K562 treated with DMSO at 1 percent for 48 hours (cell line): ENCODE measurements around the gene LOXHD1. TPM values are rescaled to one million over a fixed set of nuclear protein-coding genes. Genes with fewer than 3 reads are reported as not detected.

Experiments used
- total RNA-seq: library from RNA; unstranded; fragments of 300-600 nt; gene quantifications from 2 replicates; pipeline ENCODE4 v1.2.3, GENCODE V29; 2022; ENCODE audit warnings: low replicate concordance; ENCODE audit errors: extremely low read depth

Gene LOXHD1
- total RNA-seq = not detected in 2 replicates

DNA sequence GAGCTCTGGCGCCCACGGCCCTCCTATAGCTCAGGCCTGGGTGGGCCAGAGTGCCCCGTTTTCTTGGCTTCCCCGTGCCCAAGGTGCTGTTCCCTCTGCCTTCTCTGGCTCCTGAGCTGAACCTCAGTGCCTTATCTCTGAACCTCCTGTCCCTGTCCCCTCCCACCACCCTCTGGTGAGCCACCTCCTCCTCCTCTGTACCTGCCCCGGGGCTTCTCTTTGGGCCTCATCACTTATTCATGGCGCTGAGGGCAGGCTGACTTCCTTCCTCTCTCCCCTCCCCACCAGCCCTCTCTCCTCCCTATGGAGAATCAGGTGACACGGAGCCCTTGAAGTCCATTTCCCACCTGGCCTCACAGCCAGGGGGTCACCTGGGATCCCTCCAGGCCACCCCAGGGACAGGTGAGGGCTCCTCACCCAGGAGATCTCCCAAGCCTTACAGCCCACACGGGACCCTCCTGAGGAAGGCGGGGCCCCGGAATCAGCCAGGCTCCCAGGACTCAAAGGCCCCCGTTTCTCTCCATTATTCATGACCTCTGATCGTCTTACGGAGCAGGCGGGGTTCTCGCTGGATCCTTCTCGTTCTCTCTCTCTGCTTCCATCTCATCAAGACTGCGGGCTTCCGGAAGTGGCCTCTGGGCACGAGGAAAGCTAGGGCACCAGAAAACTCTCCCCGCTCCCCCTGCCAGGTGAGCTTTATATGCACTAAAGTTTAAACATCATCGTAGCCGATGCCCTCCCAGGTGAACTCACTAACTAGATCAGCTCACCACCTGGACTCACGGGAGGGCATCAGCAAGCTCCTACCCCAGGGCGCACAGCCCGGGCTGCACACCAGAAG is at the start of gene LOXHD1:
TSS of gene LOXHD1 (minus strand) at position 106 of the 841 bp plus-strand sequence. CDS start 187 bp downstream, outside the sequence.

Other genes starting within 250 kb of the LOXHD1 start
- gene ST8SIA5, start 99.8 kb upstream of the LOXHD1 start, total RNA-seq = not detected in 2 replicates